GM18951 (cell line): ENCODE results near the gene CACTIN.

Experiments
- POLR2A ChIP-seq: IDR thresholded peaks from 4 replicates; pipeline ENCODE4 v1.6.1; 2011; ENCODE audit warnings: mild to moderate bottlenecking; ENCODE audit not compliant: insufficient read length, insufficient read depth; ENCODE audit errors: extremely low read depth
- in situ Hi-C: fragments of 300-500 bp; cut with MboI; formaldehyde crosslinking; loops from one replicate; pipeline ENCODE4 v1.12.0; 2022; ENCODE audit warnings: low sequenced_read_pairs, mixed read lengths, inconsistent platforms; ENCODE audit not compliant: unreplicated experiment

CACTIN gene

GRCh38 chr19:3620145-3620816 is 6.3 kb downstream of the CACTIN start:
- TF ChIP-seq POLR2A = no peak
- in situ Hi-C loops = no loop called here

DNA sequence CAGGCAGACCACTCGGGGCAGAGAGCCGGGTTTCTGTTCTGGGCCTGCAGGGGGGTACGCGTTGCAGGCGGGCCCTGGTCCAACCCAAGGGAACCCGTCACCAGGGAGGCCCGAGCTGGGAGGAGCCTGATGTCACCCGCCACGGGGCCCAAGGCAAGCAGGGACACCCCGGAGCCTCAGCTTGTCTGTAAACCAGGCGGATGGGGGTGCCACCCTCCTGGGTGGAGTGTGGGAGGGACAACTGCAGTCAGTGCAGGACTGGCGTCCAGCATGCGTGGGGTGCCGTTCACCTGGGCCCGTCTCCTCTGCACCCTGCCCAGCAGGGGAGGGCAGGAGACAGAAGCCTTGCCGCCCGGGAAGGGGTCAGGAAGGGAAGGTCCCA is 7.0 kb downstream of the CACTIN start:
- TF ChIP-seq POLR2A = no peak
- in situ Hi-C loops = no loop called here

GRCh38 chr19:3618811-3619630 is 7.6 kb downstream of the CACTIN start:
- TF ChIP-seq POLR2A = no peak
- in situ Hi-C loops = no loop called here

DNA sequence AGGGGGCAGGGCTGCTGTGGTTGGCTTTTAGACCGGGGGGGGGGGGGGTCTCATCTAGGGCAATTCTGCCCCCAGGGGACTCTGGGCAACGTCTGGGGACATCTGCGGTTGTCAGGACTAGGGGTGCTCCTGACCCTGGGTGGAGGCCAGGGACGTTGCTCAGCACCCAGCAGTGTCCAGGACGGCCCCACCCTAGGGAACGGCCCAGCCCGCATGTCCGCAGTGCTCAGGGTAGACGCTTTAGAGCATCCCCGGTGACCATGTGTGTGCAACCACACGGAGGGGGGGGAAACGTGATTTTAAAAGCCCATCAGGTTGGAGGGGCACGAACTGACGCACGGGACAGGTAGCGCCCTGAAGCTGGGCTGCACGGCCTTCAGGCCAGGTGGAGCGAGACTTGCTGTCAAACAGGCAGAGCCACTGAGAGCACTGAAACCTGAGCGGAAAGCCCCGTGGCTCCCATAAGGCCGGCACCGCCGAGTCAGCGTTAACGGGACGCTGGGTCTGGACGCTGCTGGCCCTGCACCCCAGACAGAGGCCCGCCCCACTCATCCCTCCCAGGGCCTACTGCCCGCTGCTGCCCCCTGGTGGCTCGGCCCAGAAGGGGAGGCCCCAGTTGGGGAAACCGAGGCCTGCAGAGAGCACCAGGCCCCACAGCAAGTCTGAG is 8.3 kb downstream of the CACTIN start:
- no peak for TF ChIP-seq POLR2A
- in situ Hi-C loops = no loop called here

DNA sequence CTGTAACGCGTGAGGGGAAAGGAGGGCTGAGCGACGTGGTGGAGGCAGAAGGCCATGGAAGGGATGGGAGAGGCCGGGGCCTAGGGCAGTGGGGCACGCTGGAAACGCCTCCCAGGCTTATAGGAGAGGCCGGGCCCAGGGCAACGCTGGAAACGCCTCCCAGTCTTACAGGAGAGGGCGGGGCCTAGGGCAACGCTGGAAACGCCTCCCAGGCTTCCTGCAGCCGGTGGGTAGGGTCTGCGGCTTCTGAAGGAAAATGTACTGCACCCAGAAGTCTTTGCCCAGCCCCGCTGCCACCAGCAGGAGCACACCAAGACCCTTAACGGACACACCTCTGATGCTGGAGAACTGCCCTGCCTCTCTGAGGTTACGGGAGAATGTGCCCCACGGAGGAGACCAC is 9.1 kb downstream of the CACTIN start:
- in situ Hi-C loops = no loop called here
- TF ChIP-seq POLR2A = no peak

DNA sequence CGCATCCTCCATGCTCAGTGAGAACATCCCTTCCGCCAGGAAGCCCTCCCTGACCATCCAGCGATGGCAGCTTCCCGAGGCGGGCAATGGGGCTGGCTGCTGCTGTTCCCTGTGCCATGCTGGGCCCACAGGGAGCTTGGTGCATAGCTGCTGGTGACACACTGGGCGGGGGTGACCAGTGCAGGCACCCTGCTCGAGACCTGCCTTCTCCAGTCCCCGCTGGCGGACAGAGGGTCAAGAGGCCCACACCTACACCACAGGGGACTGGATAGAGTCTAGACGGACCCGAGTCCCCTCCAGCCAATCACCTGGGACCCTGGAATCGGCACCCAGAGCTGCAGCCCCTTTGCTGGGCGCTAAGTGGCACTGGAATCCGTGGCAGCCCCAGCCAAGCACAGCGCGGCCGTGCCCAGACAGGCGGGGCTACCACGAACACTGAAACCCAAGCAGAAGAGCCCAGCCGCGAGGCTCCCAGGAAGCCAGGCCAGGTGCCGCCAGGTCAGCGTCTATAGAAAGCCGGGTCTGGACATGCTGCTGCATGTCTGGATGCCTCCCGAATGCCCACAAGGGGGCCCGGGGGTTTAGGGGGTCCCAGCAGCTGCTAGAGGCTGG is 11.0 kb downstream of the CACTIN start:
- no peak for TF ChIP-seq POLR2A
- in situ Hi-C loops = no loop called here

DNA sequence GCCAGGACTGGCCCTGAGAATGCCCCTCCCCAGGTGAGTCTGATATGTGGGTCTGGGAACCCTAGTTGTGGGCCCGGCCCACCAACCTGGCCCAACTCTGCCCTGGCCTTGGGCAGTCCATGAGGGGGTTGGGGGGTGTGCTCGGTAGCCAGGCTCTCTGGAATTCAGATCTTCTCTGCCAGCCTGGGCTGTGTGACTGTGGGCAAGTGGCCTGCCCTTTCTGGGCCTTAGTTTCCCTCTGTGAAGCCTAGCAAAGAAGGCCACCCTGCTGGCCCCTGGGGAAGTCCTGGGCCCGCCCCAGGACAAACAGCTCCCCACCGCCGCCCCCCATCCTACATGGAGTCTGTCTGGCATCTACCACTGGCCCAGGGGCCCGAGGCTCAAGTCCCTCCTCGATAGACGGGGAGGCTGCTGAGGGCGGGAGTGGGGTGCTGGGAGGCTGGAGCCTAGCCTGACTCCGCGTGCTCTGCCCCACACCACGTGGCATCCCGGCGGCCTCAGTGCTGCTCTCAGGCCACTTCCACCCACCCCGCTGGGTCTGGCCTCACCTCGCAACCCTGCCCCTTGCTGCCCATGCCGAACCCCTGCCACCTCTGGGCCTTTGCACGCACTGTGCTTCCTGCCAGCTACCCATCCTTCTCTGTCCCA is 11.6 kb downstream of the CACTIN start:
- no peak for TF ChIP-seq POLR2A
- in situ Hi-C loops = no loop called here

DNA sequence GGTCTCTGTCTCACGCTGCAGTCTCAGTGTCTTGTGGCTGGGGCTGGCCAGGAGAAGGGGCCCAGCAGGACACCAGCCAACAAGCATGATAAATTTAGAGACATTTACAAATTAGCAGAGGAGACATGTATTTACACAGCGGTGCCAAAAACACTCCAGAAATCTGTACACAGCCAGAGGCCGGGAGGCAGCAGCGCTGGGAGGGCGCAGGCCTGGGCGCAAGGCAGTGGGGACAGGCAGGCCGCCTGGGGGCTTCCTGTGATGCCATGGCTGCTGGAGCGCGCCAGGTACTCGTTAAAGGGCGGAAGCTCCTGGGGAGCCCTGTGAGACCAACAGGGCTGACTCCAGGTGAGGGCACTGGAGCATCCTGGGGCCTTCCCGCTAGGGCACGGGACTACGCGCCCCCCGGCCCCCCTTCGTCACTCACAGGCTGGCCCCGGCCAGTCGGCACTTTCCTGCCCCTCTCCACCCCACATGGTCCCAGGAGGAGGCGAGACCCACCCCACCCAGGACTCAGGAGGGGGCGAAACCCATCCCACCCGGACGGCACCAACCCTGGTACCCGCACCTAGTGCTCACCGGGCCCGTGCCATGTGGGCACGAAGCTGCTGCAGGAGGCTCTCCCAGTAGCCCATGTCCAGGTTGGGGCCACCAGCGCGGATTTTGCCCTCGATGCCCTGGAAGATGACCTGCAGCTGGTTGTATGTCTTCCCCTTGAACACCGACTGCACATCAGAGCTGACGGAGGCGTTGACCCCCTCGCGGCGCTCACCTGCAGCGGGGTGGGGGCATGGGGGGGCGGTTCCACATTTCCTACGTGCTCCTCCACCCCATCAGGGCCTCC is 12.6 kb downstream of the CACTIN start:
- in situ Hi-C loops = no loop called here
- TF ChIP-seq POLR2A = no peak

DNA sequence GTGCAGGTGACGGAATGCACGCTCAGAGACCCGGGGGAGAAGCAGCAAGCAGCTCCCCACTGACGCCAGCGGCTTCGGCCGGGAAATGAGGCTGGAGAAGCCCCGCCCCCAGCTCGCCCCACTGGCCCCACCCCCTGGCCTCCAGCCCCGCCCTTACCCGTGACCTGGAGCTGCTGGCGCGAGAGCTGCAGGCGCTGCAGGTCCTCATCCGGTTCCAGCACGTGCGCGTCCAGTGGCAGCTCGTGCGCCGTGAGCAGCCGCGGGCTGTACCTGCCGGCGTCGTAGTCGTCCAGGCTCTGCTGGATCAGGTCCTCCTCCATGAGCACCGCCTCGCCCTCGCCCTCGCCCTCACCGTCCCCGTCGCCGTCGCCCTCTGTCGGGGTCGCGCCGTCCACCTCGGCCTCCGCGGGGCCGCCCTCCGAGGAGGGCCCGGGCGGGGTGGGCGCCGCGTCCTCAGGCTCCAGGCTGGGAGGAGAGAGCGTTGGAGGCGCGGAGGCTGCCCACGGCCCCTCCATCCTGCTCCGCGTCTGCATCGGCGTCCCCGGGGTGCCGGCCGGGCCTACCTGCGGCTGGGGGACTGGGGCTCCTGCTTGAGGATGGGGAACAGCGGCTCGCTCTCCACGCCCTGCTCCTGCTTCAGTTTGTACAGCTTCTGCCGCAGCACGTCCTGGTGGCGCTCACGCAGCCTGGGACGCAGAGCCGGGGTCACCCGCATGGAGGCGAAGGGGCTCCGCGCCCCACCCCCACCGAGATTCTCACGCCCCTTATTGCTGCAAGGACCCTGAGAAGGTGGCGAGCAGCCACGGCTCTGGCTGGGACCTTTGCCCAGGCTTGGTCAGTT is 13.5 kb downstream of the CACTIN start:
- TF ChIP-seq POLR2A = no peak
- in situ Hi-C loops = no loop called here

- no peak for TF ChIP-seq POLR2A
- in situ Hi-C loops = no loop called here
These were observed 14.3 kb downstream of the CACTIN start for GRCh38 chr19:3612330-3612729.

DNA sequence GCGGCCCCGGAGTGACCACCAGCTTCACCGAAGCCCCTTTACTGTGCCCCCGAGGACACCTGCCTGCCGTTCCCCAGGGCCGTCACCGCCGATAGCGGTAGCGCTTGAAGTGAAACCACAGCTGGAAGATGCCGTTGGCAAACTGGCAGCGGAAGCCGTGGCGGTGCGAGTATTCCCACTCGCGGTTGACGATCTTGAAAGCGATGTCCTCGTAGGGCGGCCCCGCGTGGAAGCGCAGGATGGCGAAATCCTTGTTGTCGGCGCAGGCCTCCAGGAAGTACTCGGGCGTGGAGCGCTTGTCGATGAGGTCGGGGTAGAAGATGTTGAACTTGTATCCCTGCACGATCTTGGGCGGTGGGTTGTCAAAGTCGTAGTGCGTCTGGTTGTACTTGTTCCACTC is 14.7 kb downstream of the CACTIN start:
- in situ Hi-C loops = no loop called here
- TF ChIP-seq POLR2A = no peak
